ENCODE measurements around the gene CD19.
"Not testable (repeated sequence)": the region's sequence is repeated elsewhere in the genome, so short reads cannot be mapped to it uniquely, and the experiment has no call there.

CD19 gene

GRCh38 chr16:28936784-28937155 lies 5.0 kb downstream of the CD19 start:
- no peak for DNase-seq (ENCODE audit: low read depth)

- DNase-seq (ENCODE audit: low read depth), result no peak
Observed at GRCh38 chr16:28937222-28937876, 5.6 kb downstream of the CD19 start.

GRCh38 chr16:28938721-28939120 lies 7.0 kb downstream of the CD19 start:
- DNase-seq (ENCODE audit: low read depth), result no peak

DNA sequence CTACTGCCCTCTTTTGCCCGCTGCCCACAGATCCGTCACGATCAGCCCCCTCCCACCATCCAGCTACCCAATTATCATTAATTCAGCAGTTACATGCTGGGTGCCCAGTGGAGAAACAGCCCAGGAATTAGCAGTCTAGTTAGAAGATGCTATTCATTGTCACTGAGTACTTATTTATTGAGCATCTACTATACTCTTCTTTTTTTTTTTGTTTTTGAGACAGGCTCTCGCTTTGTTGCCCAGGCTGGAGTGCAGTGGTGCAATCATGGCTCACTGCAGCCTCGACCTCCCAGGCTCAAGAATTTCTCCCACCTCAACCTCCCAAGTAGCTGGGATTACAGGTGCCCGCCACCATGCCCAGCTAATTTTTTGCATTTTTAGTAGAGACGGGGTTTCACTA lies 8.1 kb downstream of the CD19 start:
- not testable (repeated sequence) for DNase-seq (ENCODE audit: low read depth)

DNA sequence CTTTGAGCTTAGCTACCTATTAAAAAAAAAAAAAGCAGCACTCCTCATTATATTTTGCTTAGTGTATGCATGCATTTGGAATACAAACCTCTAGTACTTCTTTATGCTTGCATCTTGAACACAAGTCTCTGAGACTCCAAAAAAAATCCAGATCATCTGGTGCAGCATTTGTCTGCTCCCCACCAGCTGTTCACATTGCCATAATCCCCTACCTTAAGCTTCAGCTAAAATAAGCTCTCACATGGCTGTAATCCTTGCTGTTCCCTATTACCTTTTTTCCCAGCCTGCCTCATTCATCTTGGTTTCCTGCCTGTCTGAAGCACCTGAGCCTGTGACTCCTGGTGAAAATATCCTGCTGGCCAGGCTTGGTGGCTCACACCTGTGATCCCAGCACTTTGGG lies 11.5 kb downstream of the CD19 start:
- DNase-seq (ENCODE audit: low read depth), result no peak

DNA sequence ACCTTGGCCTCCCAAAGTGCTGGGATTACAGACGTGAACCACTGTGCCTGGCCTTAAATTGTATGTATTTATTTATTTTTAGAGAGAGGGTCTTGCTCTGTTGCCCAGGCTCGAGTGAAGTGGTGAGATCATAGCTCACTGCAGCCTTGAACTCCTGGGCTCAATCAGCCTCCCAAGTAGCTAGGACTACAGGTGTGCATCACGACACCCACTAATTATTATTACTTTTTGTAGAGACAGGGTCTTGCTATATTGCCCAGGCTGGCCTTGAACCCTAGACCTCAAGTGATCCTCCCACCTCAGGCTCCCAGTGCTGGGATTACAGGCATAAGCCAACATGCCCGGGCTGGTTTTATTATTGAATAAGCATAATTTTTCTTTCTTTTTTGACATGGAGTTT lies 14.9 kb downstream of the CD19 start:
- DNase-seq (ENCODE audit: low read depth), result no peak

DNA sequence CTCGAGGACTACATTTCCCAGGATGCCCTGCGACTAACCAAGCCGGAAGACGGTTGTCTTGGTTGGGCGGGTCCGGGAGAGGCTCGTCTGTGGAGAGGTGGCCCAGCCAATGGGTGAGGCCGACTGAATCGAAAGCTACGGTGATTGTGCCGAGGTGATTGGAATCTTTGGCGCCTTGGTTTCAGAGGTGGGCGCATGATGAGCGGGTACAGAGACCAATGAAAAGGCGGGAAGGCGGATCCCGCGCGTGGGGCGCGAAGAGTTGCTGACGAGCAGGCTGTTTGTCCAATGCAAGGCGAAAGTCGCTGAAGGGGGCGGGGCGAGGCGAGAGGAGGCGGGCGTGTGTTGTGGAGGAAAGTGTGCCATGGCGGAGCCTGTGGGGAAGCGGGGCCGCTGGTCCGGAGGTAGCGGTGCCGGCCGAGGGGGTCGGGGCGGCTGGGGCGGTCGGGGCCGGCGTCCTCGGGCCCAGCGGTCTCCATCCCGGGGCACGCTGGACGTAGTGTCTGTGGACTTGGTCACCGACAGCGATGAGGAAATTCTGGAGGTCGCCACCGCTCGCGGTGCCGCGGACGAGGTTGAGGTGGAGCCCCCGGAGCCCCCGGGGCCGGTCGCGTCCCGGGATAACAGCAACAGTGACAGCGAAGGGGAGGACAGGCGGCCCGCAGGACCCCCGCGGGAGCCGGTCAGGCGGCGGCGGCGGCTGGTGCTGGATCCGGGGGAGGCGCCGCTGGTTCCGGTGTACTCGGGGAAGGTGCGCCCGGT lies 19.1 kb downstream of the CD19 start, which contains the start of gene NFATC2IP:
NFATC2IP (plus strand) TSS at position 290 of the 762 bp plus-strand sequence; CDS start at position 365, 75 bp downstream.
- peak; percentile 99 for DNase-seq (ENCODE audit: low read depth)

DNA sequence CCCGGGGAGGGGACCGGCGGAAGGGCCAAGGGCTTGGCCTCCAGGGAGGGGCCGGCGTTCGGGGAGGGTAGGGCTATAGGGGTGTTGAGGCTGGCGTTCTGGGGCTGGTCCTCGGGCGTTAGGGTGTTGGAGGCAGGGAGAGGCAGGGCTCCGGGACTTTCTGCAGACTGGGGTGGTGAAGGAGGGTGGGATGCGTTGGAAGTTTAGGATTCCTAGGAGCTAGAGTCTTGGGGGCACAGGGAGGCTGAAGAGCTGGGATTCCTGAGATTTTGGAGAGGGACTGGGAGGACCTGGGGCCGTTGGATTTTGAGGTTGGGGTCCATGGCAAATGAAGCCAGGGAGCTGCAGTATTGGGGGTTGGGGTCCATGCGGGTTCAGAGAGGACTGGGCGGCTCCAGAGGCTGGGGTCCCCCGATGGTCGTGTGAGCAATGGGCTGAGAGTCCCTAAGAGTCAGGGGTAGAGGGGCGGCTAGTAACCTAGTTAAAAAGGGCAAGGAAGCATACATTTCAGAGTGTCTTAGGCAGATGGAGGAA lies 19.7 kb downstream of the CD19 start:
- no peak for DNase-seq (ENCODE audit: low read depth)

- DNase-seq (ENCODE audit: low read depth), result no peak
Observed at GRCh38 chr16:28958216-28958615, 26.4 kb downstream of the CD19 start.

DNA sequence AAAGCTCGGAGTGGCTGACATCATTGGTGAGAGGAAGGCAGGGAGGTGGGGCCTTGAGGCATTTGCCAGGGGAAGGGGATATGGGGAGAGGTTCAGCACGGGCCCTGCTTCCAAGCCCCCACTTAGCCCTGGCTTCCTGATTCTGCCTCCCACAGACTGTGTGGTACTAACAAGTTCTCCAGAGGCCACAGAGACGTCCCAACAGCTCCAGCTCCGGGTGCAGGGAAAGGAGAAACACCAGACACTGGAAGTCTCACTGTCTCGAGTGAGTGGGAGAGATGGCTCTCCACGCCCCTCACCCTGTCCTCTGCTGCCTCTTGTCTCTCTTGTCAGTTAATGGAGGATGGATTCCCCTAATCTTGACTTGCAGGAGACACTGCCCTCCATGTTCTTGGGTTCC lies 27.1 kb downstream of the CD19 start:
- DNase-seq (ENCODE audit: low read depth), result no peak

GRCh38 chr16:28964072-28964471 lies 32.3 kb downstream of the CD19 start:
- no peak for DNase-seq (ENCODE audit: low read depth)

DNA sequence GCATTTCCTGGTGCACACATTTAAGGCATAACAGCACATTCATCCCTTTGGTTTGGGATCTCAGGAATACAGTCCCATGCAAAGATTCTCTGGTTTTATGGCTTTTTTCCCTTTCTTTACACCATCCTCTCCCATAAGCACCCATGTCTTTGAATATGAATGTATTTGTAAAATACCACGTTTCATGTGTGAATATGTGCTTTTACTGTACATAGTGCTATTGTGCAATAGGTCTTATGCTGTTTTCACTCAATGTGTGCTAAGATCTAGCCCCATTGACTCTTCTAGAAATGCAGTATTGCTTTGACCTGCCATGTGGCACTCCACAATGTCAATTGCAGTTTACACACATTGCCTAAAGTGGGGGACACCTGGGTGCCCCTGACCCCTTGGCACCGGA lies 32.7 kb downstream of the CD19 start:
- no peak for DNase-seq (ENCODE audit: low read depth)

DNA sequence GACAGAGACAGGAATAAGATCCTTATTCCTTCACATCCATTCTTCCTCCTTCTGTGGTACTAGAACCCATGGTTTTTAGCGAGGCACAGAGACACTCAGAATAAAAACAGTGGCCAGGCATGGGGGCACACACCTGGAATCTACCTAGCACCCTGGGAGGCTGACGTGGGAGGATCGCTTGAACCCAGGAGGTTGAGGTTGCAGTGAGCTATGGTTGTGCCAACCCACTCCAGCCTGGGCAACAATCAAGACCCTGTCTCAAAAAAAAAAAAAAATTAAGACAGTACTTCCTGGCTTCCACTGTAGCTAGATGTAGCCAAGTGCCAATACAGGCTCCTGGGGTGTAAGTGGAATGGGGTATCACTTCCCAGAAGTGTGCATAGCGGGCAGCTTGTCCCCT lies 35.4 kb downstream of the CD19 start:
- no peak for DNase-seq (ENCODE audit: low read depth)

DNA sequence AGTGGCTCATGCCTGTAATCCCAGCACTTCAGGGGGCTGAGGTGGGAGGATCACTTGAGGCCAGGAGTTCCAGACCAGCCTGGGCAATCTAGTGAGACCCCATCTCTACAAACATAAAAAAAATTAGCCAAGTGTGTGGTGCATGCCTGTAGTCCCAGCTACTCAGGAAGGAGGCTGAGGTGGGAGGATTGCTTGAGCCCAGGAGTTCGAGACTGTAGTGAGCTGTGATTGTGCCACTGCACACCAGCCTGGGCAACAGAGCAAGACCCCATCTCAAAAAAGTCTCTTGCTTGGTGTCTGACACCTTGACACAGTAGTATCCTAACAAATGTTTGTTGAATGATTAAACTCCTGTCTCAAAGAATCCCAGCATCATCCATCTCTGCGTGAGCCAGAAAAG lies 37.9 kb downstream of the CD19 start:
- DNase-seq (ENCODE audit: low read depth), result not testable (repeated sequence)

GRCh38 chr16:28974007-28974436 lies 42.3 kb downstream of the CD19 start:
- DNase-seq (ENCODE audit: low read depth), result peak; percentile 11

DNA sequence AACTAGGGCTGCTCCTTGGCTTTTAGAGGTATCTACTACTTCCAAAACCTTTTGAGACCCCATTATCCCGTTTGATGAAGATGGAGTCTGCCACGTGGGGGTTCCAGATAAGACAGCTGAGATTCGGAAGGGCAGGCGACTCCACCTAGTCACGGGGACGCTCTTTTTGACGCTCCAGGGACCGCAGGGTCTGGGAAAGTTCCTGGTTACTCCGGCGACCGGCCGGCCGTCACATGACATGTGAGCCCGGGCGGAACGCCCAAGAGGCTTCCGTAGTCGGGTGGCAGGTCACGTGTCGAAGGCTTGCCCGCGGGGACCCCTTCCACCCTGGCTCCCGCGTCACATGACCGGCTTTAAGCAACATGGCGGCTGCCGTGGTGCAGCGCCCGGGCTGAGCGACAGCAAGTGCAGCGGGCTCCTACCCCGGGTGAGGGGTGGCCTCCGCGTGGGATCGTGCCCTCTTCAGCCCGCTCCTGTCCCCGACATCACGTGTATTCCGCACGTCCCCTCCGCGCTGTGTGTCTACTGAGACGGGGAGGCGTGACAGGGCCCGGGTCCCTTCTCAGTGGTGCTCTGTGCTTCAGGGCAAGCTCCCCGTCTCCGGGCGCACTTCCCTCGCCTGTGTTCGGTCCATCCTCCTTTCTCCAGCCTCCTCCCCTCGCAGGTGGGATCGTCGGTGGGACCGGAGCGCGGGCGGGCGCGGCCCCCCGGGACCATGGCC lies 42.8 kb downstream of the CD19 start, which contains the start of gene SPNS1:
SPNS1 (plus strand) TSS at position 342 of the 721 bp plus-strand sequence; CDS start at position 716, 374 bp downstream.
- peak; percentile 88 for DNase-seq (ENCODE audit: low read depth)

GRCh38 chr16:28975158-28975599 lies 43.4 kb downstream of the CD19 start:
- DNase-seq (ENCODE audit: low read depth), result no peak

DNA sequence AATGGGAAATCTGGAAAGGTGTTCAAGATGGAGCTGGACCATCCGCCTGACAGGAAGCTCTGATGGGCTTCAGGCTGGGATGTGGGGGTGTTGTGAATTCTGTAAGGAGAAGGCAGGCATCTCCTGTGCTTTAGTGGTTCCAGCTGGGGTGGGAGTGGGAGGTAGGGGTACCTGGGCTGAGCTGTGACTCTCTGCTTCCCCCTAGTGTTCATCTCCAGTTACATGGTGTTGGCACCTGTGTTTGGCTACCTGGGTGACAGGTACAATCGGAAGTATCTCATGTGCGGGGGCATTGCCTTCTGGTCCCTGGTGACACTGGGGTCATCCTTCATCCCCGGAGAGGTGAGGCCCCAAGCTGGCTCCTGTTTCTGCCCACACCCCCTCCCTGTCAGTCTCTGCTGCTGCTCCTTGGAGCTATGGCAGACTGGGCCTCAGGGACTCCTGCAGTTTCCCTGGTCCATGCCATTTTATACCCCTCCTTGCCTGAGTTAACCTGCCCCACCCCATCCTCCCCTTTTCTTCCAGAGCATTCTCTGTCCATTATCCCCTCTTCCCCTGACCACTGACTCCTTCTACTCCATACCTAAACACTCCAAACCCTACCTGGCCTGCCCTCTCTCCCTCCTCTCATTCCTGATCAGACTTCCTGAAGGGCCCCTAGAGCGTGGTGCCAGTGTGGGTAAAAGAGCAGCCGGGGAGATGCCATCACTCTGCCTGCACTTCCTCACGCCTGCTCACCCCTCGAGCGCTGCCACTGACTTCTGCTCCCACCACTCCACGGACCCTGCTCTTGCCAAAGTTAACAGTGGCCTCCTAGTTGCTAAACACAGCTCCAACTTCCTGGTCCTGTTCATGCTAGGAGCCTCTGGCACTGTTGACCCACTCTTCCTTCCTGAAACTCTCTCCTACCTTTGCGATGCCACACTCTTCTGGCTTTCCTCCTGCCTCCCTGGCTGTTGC lies 46.2 kb downstream of the CD19 start:
- DNase-seq (ENCODE audit: low read depth), result no peak

GRCh38 chr16:28980330-28980729 lies 48.6 kb downstream of the CD19 start:
- not testable (repeated sequence) for DNase-seq (ENCODE audit: low read depth)

DNA sequence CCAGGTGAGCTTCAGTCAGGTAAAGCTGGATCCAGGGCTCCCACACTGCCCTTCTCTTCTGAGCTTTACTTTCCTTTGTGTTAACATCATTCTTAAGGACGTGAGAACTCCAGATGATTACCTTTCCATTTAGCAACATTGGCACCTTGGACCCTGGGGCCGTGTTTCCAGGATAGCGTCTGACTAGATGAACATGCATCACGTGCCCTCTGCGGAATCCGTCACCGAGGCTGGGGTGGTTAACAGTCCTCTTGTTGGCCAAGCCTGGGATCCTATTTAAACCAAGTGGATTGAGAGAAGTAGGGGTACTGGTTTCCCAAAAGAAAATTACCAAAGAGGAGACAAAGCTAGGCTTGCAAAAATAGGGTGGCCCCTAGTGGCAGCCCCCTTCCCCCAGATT lies 49.2 kb downstream of the CD19 start:
- no peak for DNase-seq (ENCODE audit: low read depth)

DNA sequence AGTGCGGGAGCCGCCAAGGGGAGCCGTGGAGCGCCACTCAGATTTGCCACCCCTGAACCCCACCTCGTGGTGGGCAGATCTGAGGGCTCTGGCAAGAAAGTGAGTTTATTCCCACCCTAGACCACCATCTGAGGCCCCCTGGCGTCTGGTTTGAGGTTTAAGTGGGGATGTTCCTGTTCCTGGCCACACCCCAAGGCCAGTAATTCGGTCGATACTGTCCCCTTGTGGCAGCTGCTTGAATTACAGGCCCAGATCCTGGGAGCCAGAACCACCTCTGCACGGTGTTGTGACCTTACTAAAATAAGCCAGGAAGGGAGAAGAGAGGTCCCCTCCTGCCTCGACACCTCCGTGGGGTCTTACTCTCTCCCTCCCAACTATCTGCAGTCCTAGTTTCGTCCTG lies 49.7 kb downstream of the CD19 start:
- DNase-seq (ENCODE audit: low read depth), result no peak
